Activated naive CD4-positive, alpha-beta T cell treated with Interleukin-2 at 50 U/mL for 16 hours (primary cell): ENCODE measurements around the gene DSCAML1.

Experiments used
- DNase-seq: peaks from one replicate; pipeline ENCODE4 v3.0.0-alpha.2; 2020

The DSCAML1 gene

GRCh38 chr11:117572671-117573070 is 224.3 kb downstream of the DSCAML1 start:
- DNase-seq, result no peak

DNA sequence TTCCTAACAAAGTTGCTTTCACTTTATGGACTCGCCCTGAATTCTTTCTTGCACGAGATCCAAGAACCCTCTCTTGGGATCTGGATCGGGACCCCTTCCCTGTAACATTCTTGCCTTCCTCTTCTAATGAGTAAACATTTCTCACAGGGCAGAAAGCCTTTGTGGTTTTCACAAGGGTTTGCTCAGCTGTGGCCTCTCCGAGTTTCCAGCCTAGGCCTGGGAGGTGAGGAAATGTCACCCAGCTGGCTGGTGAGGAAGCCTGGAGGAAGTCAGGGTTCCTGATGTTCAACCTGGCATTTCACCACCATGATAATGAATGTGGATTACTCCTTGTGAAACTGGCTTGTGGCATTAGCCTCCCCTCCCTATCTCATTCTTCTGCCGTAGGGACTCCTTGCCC is 224.9 kb downstream of the DSCAML1 start:
- no peak for DNase-seq

- DNase-seq, result no peak
These were observed 226.3 kb downstream of the DSCAML1 start for GRCh38 chr11:117570701-117571100.

GRCh38 chr11:117569911-117570310 is 227.1 kb downstream of the DSCAML1 start:
- DNase-seq, result no peak

DNA sequence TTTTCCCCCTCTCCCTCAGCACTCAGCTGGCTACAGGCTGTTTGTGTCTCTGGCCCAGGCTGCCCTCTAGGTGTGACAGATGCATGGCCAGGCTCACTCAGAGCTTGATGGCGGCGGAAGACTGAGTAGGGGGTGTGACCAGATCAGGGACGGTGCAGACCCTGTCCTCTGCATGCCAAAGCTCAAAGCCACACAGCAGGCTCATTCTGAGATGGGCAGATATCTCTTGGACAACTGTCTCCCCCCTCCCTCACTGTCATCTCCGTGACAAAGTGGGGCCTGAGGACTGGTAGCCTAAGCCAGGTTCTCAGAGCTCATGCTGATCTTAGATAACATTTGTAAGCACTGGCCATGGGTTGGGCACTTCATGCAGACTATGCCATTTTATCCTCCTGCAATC is 231.3 kb downstream of the DSCAML1 start:
- no peak for DNase-seq

DNA sequence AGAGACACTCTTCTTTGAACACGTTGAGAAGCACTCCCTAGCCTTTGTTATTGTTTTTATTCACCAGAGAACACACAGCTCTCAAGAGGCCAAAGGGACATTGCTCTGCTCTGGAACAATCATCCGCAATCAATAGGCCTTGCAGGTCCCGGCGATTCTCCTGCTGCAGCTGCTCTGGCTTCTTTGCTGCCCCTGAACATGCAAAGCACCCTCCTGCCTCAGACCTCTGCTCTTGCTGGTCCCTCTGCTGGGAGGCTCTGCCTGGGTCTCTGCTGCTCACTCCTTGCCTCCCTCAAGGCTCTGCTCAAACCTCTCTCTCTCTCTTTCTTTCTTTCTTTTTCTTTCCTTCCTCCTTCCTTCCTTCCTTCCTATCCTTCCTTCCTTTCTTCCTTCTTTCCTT is 232.7 kb downstream of the DSCAML1 start:
- no peak for DNase-seq

GRCh38 chr11:117563556-117563955 is 233.5 kb downstream of the DSCAML1 start:
- DNase-seq, result no peak

DNA sequence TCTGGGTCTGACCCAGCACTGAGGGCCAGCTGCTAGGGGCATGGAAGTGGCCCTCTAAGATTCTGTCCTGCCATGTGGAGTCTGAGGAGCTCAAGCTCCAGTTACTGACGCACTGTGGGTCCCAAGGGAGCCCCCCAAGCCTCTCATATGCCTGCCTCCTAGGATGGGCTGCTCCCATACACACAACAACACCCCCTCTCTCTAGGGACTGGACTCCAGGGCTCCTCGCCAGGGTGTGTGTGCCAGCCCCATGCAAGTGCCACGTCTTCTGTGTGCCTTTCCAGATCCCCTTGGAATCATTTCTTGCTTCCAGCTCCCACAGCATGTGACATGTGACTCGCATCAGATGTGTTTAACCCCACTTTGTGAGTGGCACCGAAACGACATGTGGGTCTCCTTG is 234.9 kb downstream of the DSCAML1 start:
- no peak for DNase-seq

- no peak for DNase-seq
These were observed 236.1 kb downstream of the DSCAML1 start for GRCh38 chr11:117560780-117561530.

GRCh38 chr11:117559698-117560097 is 237.3 kb downstream of the DSCAML1 start:
- no peak for DNase-seq

- no peak for DNase-seq
These were observed 239.7 kb downstream of the DSCAML1 start for GRCh38 chr11:117557361-117557760.

GRCh38 chr11:117554601-117555333 is 242.2 kb downstream of the DSCAML1 start:
- DNase-seq, result no peak

DNA sequence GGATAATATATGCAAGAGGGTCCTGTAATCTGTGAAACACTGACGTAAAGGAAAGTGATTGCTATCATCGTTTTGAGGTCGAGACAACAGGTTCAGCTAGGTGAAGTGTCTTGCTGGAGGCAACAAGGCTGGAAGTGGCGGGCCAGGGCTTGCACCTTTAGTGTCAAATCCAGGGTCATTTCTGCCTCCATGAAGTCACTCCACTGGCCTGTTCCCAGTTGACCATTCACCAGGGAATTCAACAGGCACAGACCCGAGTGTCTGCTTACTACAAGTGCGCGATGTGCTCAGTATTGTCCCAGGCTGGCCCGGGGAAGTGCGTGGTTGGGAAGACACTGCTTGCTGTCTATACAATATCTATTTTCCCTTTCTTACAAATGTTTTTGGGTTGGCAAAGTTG is 244.4 kb downstream of the DSCAML1 start:
- no peak for DNase-seq

GRCh38 chr11:117551761-117552343 is 245.2 kb downstream of the DSCAML1 start:
- DNase-seq, result no peak

GRCh38 chr11:117550466-117550865 is 246.6 kb downstream of the DSCAML1 start:
- no peak for DNase-seq

- no peak for DNase-seq
These were observed 247.6 kb downstream of the DSCAML1 start for GRCh38 chr11:117549417-117549816.

DNA sequence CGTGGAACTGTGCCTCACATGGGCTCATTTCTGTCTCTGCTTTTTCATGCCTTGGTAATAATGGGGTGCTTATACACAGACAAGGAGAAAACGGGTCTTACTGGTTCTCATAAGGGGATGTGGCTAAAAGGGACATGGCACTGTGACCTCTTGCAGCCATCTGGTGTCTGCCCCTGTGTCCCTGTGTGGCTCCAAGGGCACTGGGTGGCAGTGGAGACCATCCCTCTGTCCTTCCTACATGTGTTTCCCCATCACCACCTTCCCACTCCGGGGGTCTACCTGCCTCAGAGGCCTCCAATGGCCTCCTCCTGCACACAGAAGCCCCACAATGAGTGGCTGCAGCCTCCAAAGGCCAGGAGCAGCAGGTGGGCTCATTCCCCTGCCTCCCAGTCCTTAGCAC is 248.1 kb downstream of the DSCAML1 start:
- no peak for DNase-seq

- no peak for DNase-seq
These were observed 249.1 kb downstream of the DSCAML1 start for GRCh38 chr11:117547946-117548345.

- DNase-seq, result no peak
These were observed 249.7 kb downstream of the DSCAML1 start for GRCh38 chr11:117547195-117547850.

DNA sequence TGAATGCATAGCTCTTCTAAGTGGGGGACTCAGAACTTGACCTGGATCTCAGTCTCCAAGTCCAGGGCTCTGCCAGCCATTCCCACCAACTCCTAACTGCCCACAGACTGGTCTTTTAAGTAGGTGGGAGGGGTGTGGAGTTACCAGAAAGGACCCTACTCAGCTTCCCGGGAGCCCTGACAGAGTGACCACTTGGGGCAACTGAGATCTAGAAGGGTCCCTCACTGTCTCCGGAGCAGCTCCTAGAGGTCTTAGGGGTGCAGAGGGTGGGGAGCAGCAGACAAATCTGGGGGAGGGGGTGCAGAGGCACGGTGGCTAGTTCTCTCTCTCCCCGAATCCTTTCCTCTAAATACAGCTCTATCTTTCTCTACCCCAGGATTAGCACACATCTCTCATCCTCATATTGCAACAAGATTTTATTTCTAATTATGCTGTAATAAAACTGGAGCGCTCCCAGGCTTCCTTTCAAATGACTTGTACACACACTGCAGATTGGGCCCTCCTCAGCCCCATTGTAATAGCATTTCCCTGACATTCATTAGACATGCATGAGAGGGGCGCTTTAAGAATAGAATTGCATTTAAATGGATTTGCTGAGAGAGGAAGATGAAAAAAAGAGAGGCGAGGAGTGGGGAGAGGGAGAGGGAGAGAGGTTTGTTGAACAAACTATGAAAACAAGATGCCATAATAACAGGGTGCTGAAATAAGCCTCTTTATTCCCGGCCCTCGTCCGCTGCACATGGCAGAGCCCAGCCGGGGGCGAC is 250.4 kb downstream of the DSCAML1 start:
- no peak for DNase-seq

GRCh38 chr11:117545706-117546105 is 251.3 kb downstream of the DSCAML1 start:
- DNase-seq, result no peak

- DNase-seq, result no peak
These were observed 252.8 kb downstream of the DSCAML1 start for GRCh38 chr11:117544130-117544800.
